ENCODE data around the gene IKZF5. TPM values are rescaled to one million over a fixed set of nuclear protein-coding genes. Genes with fewer than 3 reads are reported as not detected.

The IKZF5 gene
- total RNA-seq, 1 donor from 2014 or later = 12.0 TPM

DNA sequence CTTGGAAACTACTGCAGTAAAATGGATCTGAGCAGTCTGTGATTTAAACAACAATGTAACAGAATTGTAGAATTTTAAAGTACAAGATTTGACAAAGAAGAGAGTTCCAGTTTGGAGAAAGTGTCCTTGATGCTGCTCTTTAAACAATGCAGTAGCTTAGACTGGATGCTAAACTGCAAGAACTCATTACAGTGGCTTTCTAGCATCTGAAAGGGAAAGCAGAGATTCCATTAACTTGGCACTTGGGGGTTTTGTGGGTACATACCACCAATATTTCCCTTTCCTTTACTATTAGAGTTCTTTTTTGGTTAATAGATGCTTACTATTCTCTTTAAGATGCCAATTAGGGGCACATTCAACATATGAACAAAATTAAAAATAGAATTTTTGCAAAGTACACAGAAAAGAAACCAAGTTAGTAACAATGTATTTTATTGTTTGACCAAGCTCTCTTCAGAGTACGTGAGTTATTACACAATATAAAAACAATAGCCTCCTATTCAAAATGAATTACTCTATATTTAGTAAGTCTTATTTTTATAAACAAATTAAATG is 16.5 kb downstream of the IKZF5 start:
- intact Hi-C loops (cut with DNase I) = no loop called here
- ATAC-seq = no peak

GRCh38 chr10:122990278-122990677 is 18.3 kb downstream of the IKZF5 start:
- no peak for DNase-seq (ENCODE audit: missing footprints)
- no peak for ATAC-seq
- intact Hi-C loops (cut with DNase I) = no loop called here

More for the DNA sequence above, 16.5 kb downstream of the IKZF5 start:
- DNase-seq (ENCODE audit: missing footprints) = no peak

GRCh38 chr10:122988501-122988900 is 20.1 kb downstream of the IKZF5 start:
- DNase-seq (ENCODE audit: missing footprints) = no peak
- intact Hi-C loops (cut with DNase I) = no loop called here
- no peak for ATAC-seq

DNA sequence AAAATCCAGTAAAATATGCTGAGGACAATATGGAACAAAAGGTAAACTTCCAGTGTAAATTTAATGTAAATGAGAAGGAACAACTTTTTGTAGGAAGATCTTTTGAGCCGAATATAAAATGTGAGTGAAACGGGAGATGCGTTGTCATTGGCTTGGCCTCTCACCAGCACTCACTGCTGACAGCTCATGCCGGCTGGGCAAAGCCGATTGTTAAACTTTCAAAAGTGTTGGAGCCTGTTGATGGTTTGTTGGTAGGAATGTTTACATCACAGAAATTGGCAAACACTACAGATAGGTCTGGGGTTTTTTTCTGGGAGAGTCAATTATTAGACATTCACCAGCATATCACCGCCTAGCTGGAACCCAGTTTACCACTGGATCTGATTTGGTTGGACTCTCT is 22.3 kb downstream of the IKZF5 start:
- intact Hi-C loops (cut with DNase I) = no loop called here
- DNase-seq (ENCODE audit: missing footprints) = no peak
- no peak for ATAC-seq

DNA sequence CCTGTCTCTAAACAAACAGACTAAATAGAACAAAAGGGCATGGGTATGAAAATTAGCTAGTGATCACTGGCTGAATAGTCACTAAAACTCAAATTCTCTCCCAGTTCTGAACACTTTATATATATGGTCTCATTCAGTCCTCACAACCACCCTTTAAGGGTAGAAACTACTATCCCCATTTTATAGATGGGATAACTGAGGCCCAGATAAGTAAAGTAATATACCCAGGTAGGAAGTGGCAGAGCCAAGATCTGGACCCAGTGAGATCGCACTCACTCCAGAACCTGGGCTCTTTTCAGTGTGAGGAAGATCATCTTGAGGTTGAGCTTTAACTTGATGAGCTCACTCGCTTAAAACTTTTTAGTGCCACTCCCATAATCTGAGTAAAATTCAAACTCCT is 23.9 kb downstream of the IKZF5 start:
- intact Hi-C loops (cut with DNase I) = no loop called here

DNA sequence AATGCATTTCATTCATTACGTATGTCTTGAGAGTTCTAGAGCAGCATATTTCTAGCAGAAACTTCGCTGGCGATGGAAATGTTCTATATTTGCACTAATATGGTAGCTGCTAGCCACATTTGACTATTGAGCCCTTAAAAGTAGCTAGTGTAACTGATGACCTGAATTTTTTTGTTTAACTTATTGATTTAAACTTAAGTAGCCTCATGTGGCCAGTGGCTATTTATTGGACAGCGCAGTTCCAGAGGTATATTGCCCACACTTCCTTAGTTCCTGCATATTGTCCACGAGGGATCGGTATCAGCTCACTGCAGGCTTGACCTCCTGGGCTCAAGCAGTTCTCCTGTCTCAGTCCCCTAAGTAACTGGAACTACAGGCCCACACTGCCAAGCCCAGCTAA is 24.7 kb downstream of the IKZF5 start:
- intact Hi-C loops (cut with DNase I) = no loop called here
- no peak for ATAC-seq
- DNase-seq (ENCODE audit: missing footprints) = no peak

More for the DNA sequence above, 23.9 kb downstream of the IKZF5 start:
- DNase-seq (ENCODE audit: missing footprints) (no peak), ATAC-seq (no peak)

DNA sequence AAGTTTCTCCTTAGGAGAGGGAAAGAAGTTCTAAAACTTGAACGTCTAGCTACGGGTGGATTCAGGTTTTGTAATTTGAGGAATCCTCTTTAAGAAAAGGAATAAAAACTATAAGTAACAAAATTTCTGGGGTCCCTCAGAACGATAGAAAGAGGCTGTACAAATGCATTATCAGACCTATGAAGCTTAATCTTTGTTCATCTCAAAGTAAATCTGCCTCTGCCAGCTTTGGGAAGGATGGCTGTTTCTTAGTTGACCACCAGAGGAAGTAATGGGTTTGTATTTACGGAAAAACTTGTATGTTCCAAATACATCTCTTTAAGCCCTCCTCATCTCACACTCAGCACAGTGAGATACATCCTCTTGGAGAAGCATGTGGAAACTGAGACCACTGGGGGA is 27.5 kb downstream of the IKZF5 start:
- intact Hi-C loops (cut with DNase I) = no loop called here
- DNase-seq (ENCODE audit: missing footprints) = no peak
- ATAC-seq = no peak

- intact Hi-C loops (cut with DNase I) = loop anchor here (1.0 kb wide), 2 partner anchors 26 to 28 kb away; partner anchors contain the start of genes C10orf88 and IKZF5
- peak; percentile 97 for DNase-seq (ENCODE audit: missing footprints)
- peak; percentile 99 for ATAC-seq
Observed at GRCh38 chr10:122980209-122981065, 28.2 kb downstream of the IKZF5 start, which contains the start of gene PSTK. Gene PSTK, plus strand, starts transcription at chr10:122980401. Its CDS starts 79 bp downstream, at chr10:122980480.

GRCh38 chr10:122974543-122975064 is 34.0 kb downstream of the IKZF5 start:
- ATAC-seq = no peak
- no peak for DNase-seq (ENCODE audit: missing footprints)
- intact Hi-C loops (cut with DNase I) = no loop called here

GRCh38 chr10:122974023-122974422 is 34.6 kb downstream of the IKZF5 start:
- DNase-seq (ENCODE audit: missing footprints) = no peak
- no peak for ATAC-seq
- intact Hi-C loops (cut with DNase I) = no loop called here

GRCh38 chr10:122968698-122969097 is 39.9 kb downstream of the IKZF5 start:
- intact Hi-C loops (cut with DNase I) = no loop called here

DNA sequence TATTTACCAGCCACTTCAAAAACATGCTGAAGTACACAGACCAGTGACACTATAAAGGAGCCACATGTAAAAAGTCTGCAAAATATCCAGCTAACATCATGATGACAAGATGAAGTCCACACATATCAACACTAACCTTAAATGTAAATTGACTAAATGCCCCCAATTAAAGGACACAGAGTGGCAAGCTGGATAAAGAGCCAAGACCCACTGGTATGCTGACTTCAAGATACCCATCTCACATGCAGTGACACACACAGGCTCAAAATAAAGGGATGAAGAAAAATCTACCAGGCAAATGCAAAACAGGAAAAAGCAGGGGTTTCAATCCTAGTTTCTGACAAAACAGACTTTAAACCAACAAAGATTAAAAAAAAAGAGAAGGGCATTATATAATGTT is 41.7 kb downstream of the IKZF5 start:
- ATAC-seq (no peak), DNase-seq (ENCODE audit: missing footprints) (no peak)
- intact Hi-C loops (cut with DNase I) = no loop called here

More at GRCh38 chr10:122968698-122969097, 39.9 kb downstream of the IKZF5 start:
- DNase-seq (ENCODE audit: missing footprints) (no peak), ATAC-seq (no peak)

GRCh38 chr10:122962405-122962804 is 46.2 kb downstream of the IKZF5 start:
- no peak for ATAC-seq
- intact Hi-C loops (cut with DNase I) = no loop called here
- DNase-seq (ENCODE audit: missing footprints) = no peak

- DNase-seq (ENCODE audit: missing footprints) = no peak
- ATAC-seq = no peak
- intact Hi-C loops (cut with DNase I) = no loop called here
Observed at GRCh38 chr10:122957474-122957873, 51.1 kb downstream of the IKZF5 start.

- ATAC-seq (no peak), DNase-seq (ENCODE audit: missing footprints) (no peak)
- intact Hi-C loops (cut with DNase I) = no loop called here
Observed at GRCh38 chr10:122955892-122956291, 52.7 kb downstream of the IKZF5 start.

DNA sequence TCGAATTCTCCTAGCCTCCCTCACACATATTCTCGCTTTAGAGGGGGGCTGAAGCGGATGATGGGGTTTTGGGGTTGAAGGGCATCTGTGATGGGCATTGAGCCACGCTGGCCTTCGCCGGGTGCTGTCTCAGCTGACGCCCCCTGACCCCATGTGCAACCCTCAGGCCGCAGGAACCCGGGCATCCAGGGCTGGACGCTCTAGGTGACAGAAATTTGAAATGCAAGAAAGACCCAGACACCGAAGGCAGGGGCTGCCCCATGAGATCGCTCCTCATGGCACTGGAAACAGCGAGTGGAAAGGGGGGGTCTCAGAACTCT is 53.9 kb downstream of the IKZF5 start:
- intact Hi-C loops (cut with DNase I) = loop anchor here (1.0 to 5.0 kb wide), 2 partner anchors 26 to 53 kb away; partner anchors contain the start of genes ACADSB, IKZF5 and PSTK
- no peak for ATAC-seq
- DNase-seq (ENCODE audit: missing footprints) = peak; percentile 65

DNA sequence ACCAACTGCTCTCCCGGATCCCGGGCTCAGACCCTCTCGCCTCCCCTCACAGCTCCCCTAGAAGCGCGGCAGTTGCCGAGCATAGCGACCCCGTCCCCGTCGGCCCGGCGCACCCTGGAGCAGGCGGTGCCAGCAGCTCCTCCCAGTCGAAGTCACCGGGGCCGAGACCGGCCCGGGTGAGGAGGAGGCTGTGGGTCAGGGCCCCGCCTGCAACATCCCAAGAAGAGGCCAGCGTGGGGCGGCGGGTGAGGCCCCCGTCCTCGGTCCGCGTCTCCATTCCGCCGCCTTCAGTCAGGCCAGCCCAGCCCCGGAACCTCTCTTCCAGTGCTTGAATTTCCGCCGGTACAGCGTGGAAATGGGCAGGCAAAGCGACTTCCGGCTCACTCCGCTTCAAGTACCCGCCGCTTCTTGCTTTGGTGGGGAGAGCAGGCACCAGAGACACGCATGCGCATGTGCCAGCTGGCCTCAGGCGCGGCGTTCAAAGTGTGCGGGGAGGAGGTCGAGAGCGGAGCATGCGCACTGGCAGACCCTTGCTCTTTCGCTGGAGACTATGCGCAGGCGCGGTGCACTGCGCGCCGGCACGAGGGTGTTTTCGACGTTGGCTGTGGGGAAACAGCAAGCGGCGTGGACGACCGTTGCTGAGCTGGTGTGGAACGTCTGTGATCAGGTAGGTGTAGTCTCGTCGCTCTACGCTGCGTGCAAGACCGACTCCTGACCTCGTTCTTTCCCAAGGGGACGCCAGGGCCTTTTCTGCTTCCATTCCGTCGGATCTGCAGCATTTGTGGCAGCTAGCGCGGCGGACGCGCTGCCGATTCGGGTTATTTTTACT is 54.5 kb downstream of the IKZF5 start, which contains the start of gene C10orf88:
TSS of gene C10orf88 (minus strand) at position 326 of the 829 bp plus-strand sequence. CDS start at position 277, 49 bp downstream.
- peak; percentile 99 for ATAC-seq
- peak; percentile 97 for DNase-seq (ENCODE audit: missing footprints)
- intact Hi-C loops (cut with DNase I) = loop anchor here (1.0 to 5.0 kb wide), 2 partner anchors 26 to 53 kb away; partner anchors contain the start of genes ACADSB, IKZF5 and PSTK

- ATAC-seq = no peak
- intact Hi-C loops (cut with DNase I) = no loop called here
Observed at GRCh38 chr10:122949296-122949695, 59.3 kb downstream of the IKZF5 start.

More at GRCh38 chr10:122949296-122949695, 59.3 kb downstream of the IKZF5 start:
- DNase-seq (ENCODE audit: missing footprints) = no peak
